VCaP (cell line): ENCODE measurements around the gene ATP5PD.

Experiments
- H3K27ac ChIP-seq: fragments of 450-650 bp; 2 replicates; pipeline ENCODE4 v1.5.1; 2017
- CTCF ChIP-seq: fragments of 450-650 bp; conservative IDR thresholded peaks from 2 replicates; pipeline ENCODE4 v1.5.1; 2017; ENCODE audit warnings: mild to moderate bottlenecking, moderate library complexity

The ATP5PD gene

GRCh38 chr17:75003070-75003956 is 43.5 kb downstream of the ATP5PD start:
- no peak overlapping the region for H3K27ac ChIP-seq
- no peak for TF ChIP-seq CTCF

GRCh38 chr17:75001915-75002843 is 44.6 kb downstream of the ATP5PD start:
- no peak for TF ChIP-seq CTCF
- no peak overlapping the region for H3K27ac ChIP-seq

- no peak for TF ChIP-seq CTCF
These were observed 47.2 kb downstream of the ATP5PD start for GRCh38 chr17:74999523-74999922.

GRCh38 chr17:74998783-74999182 is 48.0 kb downstream of the ATP5PD start:
- no peak for TF ChIP-seq CTCF
- H3K27ac ChIP-seq: no peak overlapping the region

More at GRCh38 chr17:74999523-74999922, 47.2 kb downstream of the ATP5PD start:
- H3K27ac ChIP-seq: no peak overlapping the region

- TF ChIP-seq CTCF: no peak
- no peak overlapping the region for H3K27ac ChIP-seq
These were observed 50.9 kb downstream of the ATP5PD start for GRCh38 chr17:74995847-74996246.

GRCh38 chr17:74994440-74994839 is 52.3 kb downstream of the ATP5PD start:
- no peak for TF ChIP-seq CTCF
- no peak overlapping the region for H3K27ac ChIP-seq

- TF ChIP-seq CTCF: no peak
- H3K27ac ChIP-seq: no peak overlapping the region
These were observed 54.5 kb downstream of the ATP5PD start for GRCh38 chr17:74992223-74992622.
